GM21786 (cell line): ENCODE measurements around the gene BTBD6.

ENCODE experiments used
- ATAC-seq: cut with Tn5 transposase; IDR thresholded peaks from one replicate; pipeline ENCODE4 v1.9.1; 2021; ENCODE audit not compliant: unreplicated experiment

BTBD6 gene

DNA sequence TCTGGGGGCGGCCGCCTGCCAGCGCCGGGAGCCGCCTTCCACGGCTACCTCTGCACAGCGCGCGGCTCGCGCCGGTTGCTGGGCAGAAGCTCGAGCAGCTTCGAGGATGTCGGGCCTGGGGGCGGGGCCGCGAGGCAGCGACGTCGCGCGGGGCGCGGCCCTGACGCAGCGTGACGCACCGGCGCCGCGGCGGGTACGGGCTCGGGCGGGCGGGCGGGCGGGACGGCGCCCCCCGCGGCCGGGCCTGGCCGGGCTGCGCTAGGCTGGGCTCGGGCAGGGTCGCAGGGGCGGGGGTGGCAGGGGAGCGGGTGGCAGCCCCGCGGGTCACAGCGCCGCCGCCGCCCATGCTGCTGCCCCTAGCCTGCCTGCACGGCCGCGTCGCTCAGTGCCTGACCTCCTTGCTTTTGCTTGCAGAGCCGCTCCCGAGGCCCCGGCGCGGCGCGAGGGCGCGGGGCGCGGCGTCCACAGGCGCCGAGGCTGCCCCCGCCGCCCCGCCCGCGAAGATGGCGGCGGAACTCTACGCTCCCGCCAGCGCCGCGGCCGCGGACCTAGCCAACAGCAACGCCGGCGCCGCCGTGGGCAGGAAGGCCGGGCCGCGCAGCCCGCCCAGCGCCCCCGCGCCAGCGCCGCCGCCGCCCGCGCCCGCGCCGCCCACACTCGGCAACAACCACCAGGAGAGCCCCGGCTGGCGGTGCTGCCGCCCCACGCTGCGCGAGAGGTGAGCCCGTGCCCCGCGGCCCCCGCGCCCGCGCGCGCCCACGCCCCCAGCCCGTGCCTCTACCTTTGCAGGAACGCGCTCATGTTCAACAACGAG, at the start of gene BTBD6:
Gene BTBD6 (plus strand): TSS at position 166 of the 814 bp plus-strand sequence. CDS start 179 bp downstream, at position 345.
- peak; percentile 89 for ATAC-seq

DNA sequence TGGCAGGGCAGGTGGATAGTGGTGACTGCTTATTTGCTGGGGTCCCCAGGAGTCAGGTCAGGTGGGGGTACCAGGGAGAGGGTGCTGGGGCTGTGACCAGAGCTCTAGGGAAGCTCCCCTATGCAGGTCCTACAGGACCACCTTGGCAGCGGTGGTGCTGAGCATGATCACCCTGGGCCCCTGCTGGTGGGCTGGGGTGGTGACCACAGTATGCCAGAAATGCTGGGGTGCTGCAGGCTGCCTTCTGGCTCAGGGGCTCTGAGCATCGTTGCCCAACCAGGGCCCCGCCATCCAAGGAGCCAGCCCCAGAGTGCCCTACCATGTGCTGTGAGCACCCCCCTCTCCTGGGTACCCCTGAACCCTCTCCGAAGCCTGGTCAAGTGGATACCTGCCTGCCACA, 49.7 kb upstream of the BTBD6 start:
- ATAC-seq: no peak

DNA sequence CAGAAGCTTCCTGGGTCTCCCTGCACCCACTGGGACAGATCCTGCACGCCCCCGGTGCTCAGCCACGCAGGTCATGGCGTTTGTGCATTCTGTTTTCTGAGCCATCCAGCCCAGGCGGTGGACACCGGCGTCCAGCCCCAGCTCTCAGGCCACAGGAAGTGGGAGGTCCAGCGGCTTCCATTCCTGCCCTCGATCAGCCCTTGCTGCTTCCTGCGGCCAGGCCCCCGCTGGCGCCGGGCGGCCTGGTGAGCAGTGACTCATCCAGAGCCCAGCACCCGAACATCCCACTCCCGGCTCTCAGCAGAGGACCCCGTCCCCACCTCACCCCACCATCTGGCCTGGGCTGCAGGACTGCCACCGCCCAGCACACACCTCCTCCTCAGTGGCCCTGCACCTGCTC, 49.2 kb upstream of the BTBD6 start:
- ATAC-seq: no peak

DNA sequence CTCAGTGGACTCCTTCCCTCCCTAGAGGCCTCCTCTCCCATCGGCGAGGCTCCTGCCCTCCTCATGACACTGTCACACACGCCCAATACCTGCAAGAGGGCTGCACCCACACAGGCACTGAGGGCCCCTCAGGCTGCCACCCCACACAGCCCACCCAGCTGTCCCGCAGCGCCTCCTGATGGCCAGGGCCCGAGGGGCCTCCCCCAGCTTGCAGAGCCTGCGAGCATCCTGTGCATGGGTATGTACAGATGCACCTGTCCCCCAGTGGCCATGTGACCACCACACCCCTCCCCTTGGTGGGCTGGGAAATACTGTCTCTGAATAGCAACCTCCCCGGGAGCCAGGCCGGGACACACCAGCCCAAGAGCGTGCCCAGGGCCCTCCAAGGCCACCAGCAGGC, 48.3 kb upstream of the BTBD6 start:
- ATAC-seq: no peak

DNA sequence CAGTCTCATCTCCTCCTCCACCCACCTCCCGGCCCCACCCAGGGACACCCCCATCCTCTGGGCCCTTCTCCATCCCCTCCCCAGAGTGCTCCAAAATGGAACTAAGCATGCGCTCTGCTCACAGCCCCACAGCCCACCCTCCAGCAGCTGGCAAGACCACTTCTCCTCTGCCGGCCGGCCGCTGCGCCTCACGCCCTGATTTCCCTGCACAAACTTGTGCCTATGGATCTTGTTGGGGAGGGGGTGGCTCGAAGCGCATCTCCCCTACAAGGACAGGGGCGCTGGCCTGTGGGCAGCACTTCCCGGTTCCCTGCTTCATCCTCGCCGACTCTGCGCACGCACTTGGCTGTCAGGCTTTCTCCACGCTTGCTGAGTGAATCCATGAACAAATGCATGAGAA, 47.7 kb upstream of the BTBD6 start:
- no peak for ATAC-seq

DNA sequence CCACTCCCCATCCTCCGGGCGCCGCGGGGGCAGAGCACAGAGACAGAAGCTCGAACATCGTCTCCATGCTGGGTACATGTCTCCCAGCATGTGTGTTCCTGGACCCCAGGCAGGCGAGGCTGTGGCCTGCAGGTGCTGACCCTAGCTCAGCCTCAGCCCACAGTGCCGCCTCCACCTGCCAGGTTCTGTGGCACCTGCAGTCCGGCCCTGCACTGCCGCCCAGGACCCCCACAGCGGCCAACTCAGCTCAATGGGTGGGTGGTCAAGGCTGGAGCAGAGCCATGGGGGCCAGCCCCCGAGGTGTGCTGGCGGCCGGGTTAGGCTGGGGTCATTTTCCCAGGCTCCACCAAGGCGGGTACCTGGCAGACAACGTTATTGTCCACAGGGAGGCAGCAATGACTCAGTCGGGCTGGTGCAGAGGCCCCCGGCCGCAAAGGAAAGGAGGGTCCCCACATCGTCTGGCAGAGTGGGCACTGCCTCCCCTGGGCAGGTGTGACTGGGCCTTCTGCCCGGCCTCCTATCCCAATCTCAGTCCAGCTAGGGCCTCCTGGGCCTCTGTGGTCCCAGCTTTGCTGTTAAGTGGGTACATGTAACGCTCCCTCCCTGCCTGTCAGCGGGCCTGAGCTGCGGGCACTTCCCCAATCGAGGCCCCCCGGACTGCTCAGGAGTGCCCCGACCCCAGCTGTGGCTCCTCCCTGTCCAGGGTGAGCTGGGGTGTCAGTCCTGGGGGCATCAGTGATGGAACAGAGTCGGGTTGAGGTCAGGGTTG, 47.0 kb upstream of the BTBD6 start:
- ATAC-seq: no peak

DNA sequence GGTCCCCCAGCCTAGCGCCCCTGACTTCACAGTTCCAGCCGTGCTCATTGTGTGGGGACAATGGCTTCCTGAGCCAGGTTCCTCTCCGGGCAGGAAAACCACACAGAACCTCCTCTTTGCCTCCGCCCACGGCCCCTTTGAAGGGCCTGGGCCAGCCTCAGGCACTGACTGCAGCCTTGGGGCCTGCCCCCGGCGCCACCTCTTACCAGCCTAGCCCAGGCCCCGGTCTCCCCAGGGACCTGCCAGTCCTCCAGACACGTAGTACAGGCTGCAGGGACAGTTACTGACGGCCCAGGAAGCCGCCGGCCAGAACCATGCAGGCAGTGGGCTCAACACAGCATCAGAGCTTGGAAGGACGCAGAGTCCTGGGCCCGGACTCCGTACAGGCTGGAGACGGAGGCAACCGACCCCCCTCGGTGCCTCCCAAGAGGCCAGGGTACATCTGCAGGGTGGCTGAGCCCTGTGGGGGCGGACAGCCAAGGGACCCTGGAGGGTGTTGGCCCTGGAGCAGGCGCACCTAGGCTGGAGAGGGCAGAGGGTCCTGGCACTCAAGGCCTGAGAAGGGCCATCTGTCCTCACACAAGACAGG, 46.3 kb upstream of the BTBD6 start:
- peak; percentile 51 for ATAC-seq

DNA sequence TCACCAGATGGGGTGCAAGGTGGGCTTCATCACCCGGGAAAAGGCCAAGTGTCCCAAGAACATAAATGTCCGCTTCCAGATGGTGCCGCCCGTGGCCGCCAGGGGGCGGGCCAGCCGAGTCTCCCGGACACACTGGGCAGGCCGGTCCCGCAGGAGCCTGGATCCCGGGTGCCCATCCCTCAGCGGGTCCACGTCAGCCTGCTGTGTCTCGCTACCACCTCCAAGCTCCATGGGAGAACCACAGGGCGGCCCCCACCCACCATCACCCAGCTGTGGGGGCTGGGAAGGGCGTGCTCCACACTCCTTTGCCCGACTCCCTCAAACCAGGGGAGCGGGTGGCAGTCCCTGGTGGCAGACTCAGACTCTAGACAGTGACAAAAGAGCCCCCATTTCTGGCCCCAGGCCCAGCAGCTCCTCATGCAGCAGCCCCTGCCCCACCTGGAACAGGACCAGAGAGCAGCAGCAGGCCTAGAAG, 45.2 kb upstream of the BTBD6 start:
- no peak for ATAC-seq

DNA sequence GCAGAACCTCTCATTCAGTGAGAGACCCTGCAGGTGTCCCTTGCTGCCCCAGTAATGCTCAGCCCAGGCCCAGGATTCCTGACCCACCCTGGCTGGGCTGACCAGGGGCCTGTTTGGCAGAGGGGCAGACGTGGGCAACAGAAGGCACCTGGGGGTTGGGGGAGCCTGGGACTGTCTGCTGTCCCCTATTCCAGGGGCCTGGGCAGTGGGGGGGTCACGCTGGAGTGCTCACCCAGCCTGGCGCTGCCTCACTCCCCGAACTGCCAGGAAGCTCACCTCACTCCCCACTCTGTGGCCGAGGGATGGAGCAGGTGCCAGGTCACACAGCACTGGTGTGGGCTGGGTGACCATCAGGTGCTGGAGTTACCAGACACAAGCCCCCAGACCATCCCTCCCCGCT, 44.6 kb upstream of the BTBD6 start:
- ATAC-seq: no peak

DNA sequence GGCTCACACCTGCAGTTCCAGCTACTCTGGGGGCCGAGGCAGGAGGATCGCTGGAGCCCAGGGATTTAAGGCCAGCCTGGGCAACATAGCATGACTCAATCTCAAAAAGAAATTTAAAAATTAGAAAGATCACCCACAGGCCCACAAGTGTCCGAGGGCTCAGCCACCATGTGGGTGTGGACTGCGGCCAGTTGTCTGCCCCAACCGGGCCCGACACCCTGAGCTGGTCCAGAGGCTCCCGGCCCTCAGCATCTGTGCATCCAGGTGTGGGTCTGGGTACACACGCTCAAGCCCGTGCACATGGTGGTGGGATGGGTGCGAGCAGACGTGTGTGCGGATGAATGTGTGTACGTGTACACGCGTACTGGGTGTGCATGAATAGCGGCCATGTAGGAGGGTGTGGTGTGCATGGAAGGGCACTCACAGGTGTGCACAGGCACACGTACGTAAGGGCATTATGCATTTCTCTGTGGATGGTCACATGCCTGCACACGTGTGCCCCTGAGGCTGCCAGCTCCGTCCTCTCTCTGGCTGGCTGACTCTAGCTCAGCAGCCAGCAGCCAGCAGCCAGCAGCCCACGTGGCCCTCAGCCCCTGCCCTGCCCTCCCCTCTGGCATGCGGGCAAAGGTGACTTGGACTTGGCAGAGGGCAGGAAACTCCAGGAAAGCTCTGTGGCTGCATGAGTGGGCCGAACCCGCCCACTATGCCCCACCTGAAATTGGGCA, 44.0 kb upstream of the BTBD6 start:
- ATAC-seq: no peak

DNA sequence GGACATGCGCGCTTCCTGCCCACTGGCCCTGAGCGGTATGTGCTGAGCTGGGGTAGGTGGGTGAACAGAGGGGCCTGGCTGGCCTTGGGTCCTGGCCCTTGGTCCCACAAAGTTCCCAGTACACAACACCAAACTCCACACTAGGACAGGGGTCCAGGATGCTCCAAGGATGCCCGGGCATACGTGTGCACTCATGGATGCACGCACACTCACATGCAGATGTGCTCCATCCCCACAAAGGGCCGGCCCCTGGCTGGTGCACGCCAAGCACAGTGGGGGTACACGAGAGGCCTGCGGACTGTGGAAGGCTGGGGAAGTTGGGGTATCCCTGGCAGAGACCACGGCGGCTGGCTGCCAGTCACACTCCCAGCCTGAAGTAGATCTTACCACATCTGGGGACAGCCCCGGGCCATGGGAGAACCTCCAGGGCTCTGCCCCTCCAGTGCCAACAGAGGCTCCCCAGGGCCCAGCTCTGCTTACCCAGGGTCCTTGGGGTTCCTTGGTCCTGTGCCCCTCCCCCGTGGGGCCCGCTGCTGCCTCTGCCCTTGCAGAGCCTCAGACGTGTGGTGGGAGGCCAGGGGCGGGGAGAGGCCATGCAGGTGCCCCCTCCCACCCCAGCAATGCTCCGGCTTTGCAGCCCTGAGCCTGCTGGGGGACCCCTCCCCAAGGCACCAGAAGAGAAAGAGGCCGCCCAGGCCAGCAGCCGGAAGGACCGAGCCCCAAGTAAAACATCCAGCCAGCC, 43.2 kb upstream of the BTBD6 start:
- no peak for ATAC-seq

DNA sequence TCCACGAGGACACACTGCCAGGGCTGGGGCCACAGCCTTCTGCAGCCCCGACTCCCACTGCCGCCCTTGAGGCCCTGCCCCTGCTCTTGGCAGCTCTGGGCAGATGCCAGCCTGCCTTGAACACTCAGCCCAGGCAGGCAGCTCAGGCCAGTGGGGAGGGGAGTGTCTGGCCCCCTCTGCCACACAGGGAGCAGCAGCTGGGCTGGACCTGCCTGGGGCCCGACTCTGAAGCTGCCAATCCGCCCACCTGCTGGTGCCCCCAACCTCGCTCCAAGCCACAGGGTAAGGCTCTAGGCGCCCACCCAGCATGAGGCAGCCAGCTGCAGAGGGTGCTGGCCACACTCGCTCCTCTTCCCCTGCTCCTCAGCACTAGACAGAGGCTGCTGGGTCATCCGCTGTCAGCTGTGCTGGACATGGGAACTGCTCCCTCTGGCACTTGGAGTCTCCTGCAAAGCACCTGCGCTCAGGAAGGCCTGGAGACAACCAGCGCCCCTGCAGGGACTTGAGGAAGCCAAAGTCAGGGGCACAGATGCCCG, 42.6 kb upstream of the BTBD6 start:
- ATAC-seq: no peak

DNA sequence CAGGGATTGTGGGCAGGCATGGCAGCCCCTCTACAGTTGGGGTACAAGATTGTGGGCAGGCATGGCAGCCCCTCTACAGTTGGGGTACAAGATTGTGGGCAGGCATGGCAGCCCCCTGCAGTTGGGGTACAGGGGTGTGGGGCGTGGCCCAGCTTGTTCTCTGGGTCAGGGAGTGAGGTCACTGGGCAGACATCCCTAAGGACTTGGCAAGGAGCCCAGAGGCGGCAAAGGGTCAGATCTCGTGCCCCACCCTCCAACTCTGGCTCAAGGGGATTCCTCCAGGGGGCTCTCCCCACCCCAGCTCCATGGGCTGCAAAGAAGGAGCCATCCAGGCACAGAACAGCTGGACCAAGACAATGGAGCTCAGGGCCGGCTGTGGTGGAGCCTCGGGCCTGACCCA, 41.5 kb upstream of the BTBD6 start:
- ATAC-seq: no peak

DNA sequence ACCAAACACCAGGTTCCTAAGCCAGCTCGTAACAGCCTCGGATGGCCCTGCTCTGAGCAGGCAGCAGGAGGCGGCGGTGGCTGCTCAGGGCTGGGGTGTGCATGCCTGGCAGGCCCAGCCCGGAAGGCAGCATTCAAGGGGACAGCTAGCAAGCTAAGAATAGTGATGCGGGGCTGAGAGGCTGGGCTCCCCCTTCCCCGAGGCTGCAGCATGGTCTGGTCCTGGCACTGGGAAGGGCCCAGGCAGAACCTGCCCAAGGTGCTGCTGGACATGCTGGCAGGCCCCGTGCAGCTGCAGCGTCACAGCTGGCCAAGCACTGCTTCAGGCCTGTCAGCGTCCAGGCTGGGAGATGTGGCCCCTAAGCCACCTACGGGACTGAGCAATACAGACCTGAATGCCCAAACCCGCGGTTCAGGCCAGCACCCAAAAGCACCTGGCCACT, 40.9 kb upstream of the BTBD6 start:
- no peak for ATAC-seq

DNA sequence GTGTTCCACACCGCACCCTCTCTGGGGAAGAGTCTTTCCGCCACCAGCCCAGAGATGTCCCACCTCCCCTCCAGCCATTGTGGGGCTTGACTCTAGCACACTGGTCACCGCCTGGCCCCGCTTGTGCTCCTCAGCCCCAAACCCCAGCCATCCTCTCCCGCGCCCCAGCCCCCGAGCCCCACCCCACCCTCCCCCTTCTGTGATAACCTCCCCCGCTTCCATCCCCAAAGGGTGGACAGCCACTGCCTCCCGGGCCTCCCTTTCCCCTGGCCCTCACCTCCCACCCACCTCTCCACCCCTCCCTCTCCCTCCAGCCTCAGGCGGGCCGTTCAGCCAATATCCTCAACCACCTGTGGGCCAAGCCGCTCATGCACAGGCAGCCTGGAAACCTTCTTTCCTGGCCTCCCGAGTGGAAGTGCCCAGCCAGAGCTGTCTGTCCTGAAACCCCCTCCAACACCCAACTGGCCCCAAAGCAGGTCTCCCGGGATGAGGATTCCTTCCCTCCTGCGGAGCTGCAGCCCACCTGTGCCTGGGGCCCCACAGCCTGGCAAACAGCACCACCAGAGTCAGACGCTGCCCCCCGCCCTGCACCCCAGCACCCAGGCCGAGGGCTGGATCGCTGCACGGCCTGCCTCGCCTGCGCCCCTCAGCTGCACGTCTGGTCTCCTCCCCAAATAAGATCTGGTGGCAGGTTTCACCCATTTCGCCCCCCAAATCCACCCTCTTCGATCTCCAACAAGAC, 40.2 kb upstream of the BTBD6 start:
- no peak for ATAC-seq

DNA sequence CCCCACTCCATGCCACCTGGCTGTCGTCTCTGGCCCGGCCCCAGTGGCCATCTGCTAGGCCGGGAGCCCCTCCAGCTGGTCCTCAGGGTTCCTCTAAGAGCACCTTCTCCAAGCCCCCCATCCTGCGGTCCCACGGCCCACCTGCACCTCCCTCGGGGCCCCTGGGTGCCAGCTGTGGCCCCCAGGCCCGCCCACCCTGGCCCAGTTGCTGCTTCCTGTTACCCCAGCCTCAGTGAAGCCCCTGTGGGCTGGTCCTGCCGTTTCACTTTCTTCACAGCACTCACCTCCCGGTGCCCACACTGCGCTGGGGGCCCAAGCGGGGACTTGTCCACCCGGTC, 39.6 kb upstream of the BTBD6 start:
- ATAC-seq: no peak

DNA sequence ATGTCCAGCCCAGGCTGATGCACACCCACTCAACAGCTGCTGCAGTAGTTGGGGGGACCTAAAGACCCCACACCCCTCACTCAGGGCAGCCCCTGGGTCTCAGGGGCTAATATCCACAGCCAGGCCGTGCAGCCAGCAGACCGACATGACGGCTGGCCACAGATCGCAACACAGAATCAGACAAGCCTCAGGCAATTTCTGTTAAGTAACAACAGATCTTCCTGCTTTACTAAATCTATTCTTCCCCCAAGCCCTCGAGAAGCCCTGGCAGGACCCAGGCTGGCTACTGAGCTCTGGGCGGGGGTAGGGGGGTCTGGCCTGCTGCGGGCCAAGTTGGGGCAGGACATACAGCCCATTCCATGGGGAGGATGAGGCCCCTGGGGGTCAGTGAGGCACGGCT, 39.2 kb upstream of the BTBD6 start:
- no peak for ATAC-seq

DNA sequence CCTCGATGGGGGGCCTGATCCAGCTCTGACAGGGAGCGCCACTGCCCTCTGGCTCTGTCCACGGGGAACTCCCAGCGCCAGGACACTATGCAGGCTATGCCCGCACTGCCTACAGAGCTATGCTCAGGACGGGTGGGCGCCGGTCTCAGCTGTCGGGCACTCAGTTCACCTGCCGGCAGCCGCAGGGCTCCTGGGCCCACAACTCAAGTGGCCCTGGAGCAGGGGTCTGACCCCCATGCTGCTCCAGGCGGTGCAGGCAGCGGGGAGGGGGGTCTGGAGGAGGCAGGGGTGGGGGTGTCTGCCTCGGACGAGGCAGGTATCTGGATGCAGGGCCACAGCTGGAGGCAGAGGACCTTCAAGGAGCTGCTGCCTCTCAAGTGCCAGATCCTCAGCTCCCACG, 38.7 kb upstream of the BTBD6 start:
- no peak for ATAC-seq

DNA sequence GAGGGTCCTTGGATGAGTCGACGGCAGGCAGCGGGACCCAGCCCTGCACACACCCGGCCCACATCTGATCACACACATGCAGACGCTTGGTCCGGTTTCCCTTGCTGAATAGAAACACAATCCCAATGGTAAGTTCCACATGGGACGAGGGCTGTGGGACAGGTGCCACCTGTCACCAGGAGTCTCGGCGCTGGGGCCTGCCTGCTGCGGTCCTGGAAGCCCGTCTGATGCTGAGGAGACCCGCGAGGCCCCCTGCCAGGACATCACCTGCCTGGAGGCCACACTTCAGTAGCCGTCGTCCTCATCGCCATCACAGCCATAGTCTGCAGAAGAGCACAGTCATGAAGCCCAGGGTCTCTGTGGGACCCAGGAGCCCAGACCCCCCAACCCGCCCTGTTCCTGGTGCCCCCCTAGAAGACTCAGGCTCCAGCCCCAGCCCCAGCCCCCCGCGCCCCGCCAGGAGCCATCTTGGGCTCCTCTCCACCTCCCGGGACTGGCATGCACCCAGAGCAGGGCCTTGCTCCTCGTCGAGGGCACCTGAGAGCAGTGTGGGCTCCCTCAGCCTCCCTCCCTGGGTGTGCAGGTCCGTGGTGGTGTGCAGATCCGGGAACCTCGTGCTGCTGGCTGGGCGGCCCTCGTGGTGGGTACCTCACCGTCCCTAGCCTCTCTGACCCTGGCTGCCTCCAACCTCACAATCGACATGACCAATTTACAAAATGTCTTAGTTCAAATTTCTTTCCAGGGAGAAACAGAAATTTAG, 37.9 kb upstream of the BTBD6 start:
- ATAC-seq: no peak
